Neuronal stem cell (in vitro differentiated cells): ENCODE measurements around the gene ARTN.

ENCODE experiments used
- DNase-seq: peaks from one replicate; pipeline ENCODE4 v3.0.0-alpha.2; 2013; ENCODE audit warnings: low spot score
- H2AFZ ChIP-seq: one replicate; pipeline ENCODE4 v1.6.1; 2013; ENCODE audit warnings: mild to moderate bottlenecking, low read length, inconsistent platforms
- H2AK5ac ChIP-seq: 2 replicates; pipeline ENCODE4 v1.6.1; 2013; ENCODE audit warnings: low read depth, mild to moderate bottlenecking, inconsistent platforms, low read length, moderate library complexity, mixed read lengths
- H2BK120ac ChIP-seq: 2 replicates; pipeline ENCODE4 v1.6.1; 2013; ENCODE audit warnings: low read depth, mild to moderate bottlenecking, inconsistent platforms, low read length, moderate library complexity, mixed read lengths
- H2BK12ac ChIP-seq: one replicate; pipeline ENCODE4 v1.6.1; 2013; ENCODE audit warnings: low read length, inconsistent platforms
- H2BK15ac ChIP-seq: 2 replicates; pipeline ENCODE4 v1.6.1; 2013; ENCODE audit warnings: mild to moderate bottlenecking, low read length, inconsistent platforms, mixed read lengths
- H2BK5ac ChIP-seq: one replicate; pipeline ENCODE4 v1.6.1; 2013; ENCODE audit warnings: inconsistent platforms, mild to moderate bottlenecking, low read length, moderate library complexity
- H3K14ac ChIP-seq: one replicate; pipeline ENCODE4 v1.6.1; 2013; ENCODE audit warnings: low read length, inconsistent platforms
- H3K18ac ChIP-seq: 2 replicates; pipeline ENCODE4 v1.6.1; 2013; ENCODE audit warnings: low read length, inconsistent platforms
- H3K23ac ChIP-seq: 2 replicates; pipeline ENCODE4 v1.6.1; 2013; ENCODE audit warnings: low read depth, mild to moderate bottlenecking, mixed read lengths, low read length, inconsistent platforms; ENCODE audit not compliant: poor library complexity
- H3K27ac ChIP-seq: replicated peaks from 3 replicates; pipeline ENCODE4 v1.5.1; 2013; ENCODE audit warnings: low read length, inconsistent platforms
- H3K27me3 ChIP-seq, 3 experiments: 2 replicates each; pipeline ENCODE4 v1.6.1; 2013; ENCODE audit warnings: low read length in 3 of 3, mild to moderate bottlenecking in 2 of 3, inconsistent platforms in 1 of 3, low read depth in 1 of 3, mixed read lengths in 1 of 3, moderate library complexity in 1 of 3; ENCODE audit not compliant: control insufficient read depth in 3 of 3, insufficient read depth in 3 of 3
- H3K36me3 ChIP-seq, 2 donors: replicated peaks in 1 of 2; 2 replicates each; pipeline ENCODE4 v1.6.1; 2013; ENCODE audit warnings: low read length in 2 of 2; ENCODE audit not compliant: control insufficient read depth in 2 of 2, insufficient read depth in 2 of 2
- H3K4ac ChIP-seq: 2 replicates; pipeline ENCODE4 v1.6.1; 2013; ENCODE audit warnings: inconsistent platforms, mild to moderate bottlenecking, low read length, moderate library complexity
- H3K4me1 ChIP-seq, 2 donors: 1 replicate in 1 of 2; 2 replicates in 1 of 2; pipeline ENCODE4 v1.6.1; 2013; ENCODE audit warnings: low read length in 2 of 2, low read depth in 1 of 2; ENCODE audit not compliant: control insufficient read depth in 2 of 2, insufficient read depth in 1 of 2
- H3K4me2 ChIP-seq: one replicate; pipeline ENCODE4 v1.6.1; 2013; ENCODE audit warnings: mild to moderate bottlenecking, low read length, inconsistent platforms; ENCODE audit not compliant: insufficient read depth, poor library complexity, severe bottlenecking
- H3K4me3 ChIP-seq, 2 donors: 2 replicates each; pipeline ENCODE4 v1.5.1; 2013; ENCODE audit warnings: low read length in 2 of 2, mild to moderate bottlenecking in 2 of 2, inconsistent platforms in 1 of 2, moderate library complexity in 1 of 2
- H3K79me1 ChIP-seq: one replicate; pipeline ENCODE4 v1.6.1; 2013; ENCODE audit warnings: low read depth, mild to moderate bottlenecking, inconsistent platforms, low read length, moderate library complexity
- H3K9ac ChIP-seq: one replicate; pipeline ENCODE4 v1.6.1; 2013; ENCODE audit warnings: mild to moderate bottlenecking, low read depth, low read length, inconsistent platforms; ENCODE audit not compliant: poor library complexity
- H3K9me3 ChIP-seq, 2 donors: replicated peaks in 1 of 2; 2 replicates each; pipeline versions ENCODE3 to v1.6.1; 2013; ENCODE audit warnings: low read length in 2 of 2, mild to moderate bottlenecking in 2 of 2, inconsistent platforms in 1 of 2, low read depth in 1 of 2, mixed read lengths in 1 of 2, moderate library complexity in 1 of 2; ENCODE audit not compliant: control insufficient read depth in 2 of 2, insufficient read depth in 1 of 2
- H4K8ac ChIP-seq: one replicate; pipeline ENCODE4 v1.6.1; 2013; ENCODE audit warnings: low read depth, mild to moderate bottlenecking, inconsistent platforms, low read length, moderate library complexity
- H4K91ac ChIP-seq: one replicate; pipeline ENCODE4 v1.6.1; 2013; ENCODE audit warnings: low read length, low read depth, mild to moderate bottlenecking, inconsistent platforms; ENCODE audit not compliant: poor library complexity
- WGBS, 2 donors: extraction: QIAGEN DNeasy Blood & Tissue Kit; methylation state at CpG; one replicate each; pipeline ENCODE4 v1.1.7; 2013; ENCODE audit warnings: missing lambda C conversion rate in 2 of 2, mixed read lengths in 1 of 2; ENCODE audit not compliant: insufficient read length in 2 of 2, insufficient replicate concordance in 1 of 2; ENCODE audit errors: extremely low coverage in 2 of 2; 5-methylcytosine and 5-hydroxymethylcytosine counted together

ARTN gene

DNA sequence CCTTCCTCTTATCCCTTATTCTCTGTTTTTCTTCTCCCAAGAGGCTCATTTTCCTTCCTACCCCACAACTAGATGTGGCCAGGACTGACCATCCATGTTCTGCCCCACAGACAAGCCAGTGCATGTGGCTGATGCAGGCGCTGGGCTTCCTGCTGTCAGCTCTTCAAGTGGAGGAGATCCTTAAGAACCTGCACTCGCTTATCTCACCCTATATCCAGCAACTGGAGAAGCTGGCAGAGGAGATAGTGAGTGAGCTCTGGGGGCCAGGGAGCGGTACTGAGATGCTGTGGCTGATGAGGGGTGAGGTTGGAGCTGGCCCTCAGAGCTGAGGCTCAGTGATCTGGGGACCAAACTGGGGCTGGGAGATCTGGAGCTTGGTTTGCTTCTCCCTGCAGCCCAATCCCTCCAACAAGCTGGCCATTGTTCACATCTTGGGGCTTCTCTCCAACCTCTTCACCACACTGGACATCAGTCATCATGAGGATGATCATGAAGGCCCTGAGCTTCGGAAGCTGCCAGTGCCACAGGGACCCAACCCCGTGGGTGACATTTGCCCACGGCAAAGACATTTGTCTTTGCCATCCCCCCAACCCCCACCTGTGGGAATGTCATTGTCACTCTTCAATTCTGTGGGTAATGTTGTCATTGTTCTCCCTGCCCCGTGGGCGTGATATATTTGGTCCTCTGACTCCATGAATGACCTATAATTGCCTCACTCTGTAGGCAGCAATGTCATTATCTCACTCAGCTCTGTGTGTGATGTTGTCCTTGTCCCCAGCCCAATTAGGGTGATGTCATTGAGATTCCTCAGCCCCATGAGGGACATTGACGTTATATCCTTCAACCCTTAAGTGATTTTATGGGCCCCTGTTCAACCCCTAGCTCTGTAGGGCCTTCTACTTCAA is 25.0 kb downstream of the ARTN start:
- H3K27me3 ChIP-seq: no peaks in the 10 kb centered on the region
- no peaks in the 10 kb centered on the region for H3K4me1 ChIP-seq
- H2BK15ac ChIP-seq: no peak overlapping the region
- H3K9ac ChIP-seq: no peak overlapping the region
- H2AFZ ChIP-seq: no peak overlapping the region
- no peak overlapping the region for H3K4me2 ChIP-seq
- DNase-seq: no peak
- no peak overlapping the region for H3K27ac ChIP-seq
- H3K36me3 ChIP-seq: peaks cover 19 to 55% of the 10 kb centered on the region in 2 donors
- no peak overlapping the region for H3K4ac ChIP-seq
- H2BK120ac ChIP-seq: no peak overlapping the region
- no peak overlapping the region for H2BK12ac ChIP-seq
- H3K14ac ChIP-seq: no peak overlapping the region
- WGBS, 2 donors: no CpG with 5 or more reads among the region's 9 CpGs
- H3K4me3 ChIP-seq: no peak overlapping the region
- peaks cover 2% of the 10 kb centered on the region for H3K79me1 ChIP-seq
- no peak overlapping the region for H4K8ac ChIP-seq
- H3K23ac ChIP-seq: no peak overlapping the region
- H3K9me3 ChIP-seq: no peaks in the 10 kb centered on the region
- H2AK5ac ChIP-seq: no peak overlapping the region
- no peak overlapping the region for H4K91ac ChIP-seq
- no peak overlapping the region for H2BK5ac ChIP-seq
- no peak overlapping the region for H3K18ac ChIP-seq

DNA sequence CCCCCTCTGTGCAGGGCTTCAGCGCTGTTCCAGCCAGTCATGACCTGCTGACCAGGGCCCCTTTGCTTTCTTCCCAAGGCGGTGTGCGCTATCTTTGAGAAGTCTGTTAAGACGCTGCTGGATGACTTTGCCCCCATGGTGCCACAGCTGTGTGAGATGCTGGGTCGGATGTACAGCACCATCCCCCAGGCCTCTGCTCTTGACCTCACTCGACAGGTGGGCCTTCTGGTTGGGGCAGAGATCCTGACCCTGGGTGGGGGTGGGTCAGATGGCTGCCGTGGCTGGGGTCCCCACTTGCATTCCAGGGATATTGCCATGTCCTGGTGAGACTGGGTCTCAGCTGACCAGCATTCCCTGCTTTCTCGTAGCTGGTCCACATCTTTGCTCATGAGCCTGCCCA is 27.2 kb downstream of the ARTN start:
- Histone ChIP-seq H3K27ac (no peak overlapping the region), H4K91ac (no peak overlapping the region), H3K4ac (no peak overlapping the region), H3K79me1 (no peaks in the 10 kb centered on the region), H3K9me3 (no peaks in the 10 kb centered on the region), H3K4me3 (no peak overlapping the region), H4K8ac (no peak overlapping the region), H3K4me1 (no peaks in the 10 kb centered on the region), H3K9ac (no peak overlapping the region), H3K23ac (no peak overlapping the region), H2BK15ac (no peak overlapping the region), H2AFZ (no peak overlapping the region), H3K4me2 (no peak overlapping the region), H3K14ac (no peak overlapping the region), H2BK5ac (no peak overlapping the region), H2BK120ac (no peak overlapping the region), H2AK5ac (no peak overlapping the region), H3K18ac (no peak overlapping the region), H2BK12ac (no peak overlapping the region), H3K27me3 (no peaks in the 10 kb centered on the region), H3K36me3 (peaks cover 19 to 64% of the 10 kb centered on the region in 2 donors)
- no peak for DNase-seq
- WGBS, 2 donors: no CpG with 5 or more reads among the region's 8 CpGs

DNA sequence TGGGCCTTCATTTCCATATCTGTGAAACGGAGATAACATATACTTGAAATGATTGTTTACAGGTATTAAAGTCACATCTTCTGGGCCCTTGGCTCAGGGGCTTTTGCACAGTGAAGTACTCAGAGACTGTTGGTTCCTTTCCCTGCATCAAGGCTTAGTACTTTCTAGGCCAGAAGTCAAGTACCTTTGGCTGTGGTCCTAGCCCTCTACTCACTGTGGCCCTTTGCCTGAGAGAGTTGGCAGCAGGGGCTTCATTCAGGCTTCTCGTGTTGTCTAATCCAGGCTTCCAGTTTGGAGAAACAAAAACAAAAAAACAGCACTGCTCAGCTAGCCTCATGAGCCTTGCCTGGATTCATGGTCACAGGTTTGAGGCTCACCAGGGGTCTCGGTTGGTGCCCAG is 28.1 kb downstream of the ARTN start:
- H3K23ac ChIP-seq: no peak overlapping the region
- no peak overlapping the region for H2AFZ ChIP-seq
- H3K4me3 ChIP-seq: no peak overlapping the region
- H3K14ac ChIP-seq: no peak overlapping the region
- DNase-seq: no peak
- no peak overlapping the region for H2BK120ac ChIP-seq
- H3K18ac ChIP-seq: no peak overlapping the region
- no peaks in the 10 kb centered on the region for H3K4me1 ChIP-seq
- H2BK5ac ChIP-seq: no peak overlapping the region
- no CpG with 5 or more reads among the region's 3 CpGs for WGBS, 2 donors
- no peak overlapping the region for H3K9ac ChIP-seq
- H2BK12ac ChIP-seq: no peak overlapping the region
- H3K27me3 ChIP-seq: no peaks in the 10 kb centered on the region
- no peak overlapping the region for H2AK5ac ChIP-seq
- no peak overlapping the region for H3K4me2 ChIP-seq
- H3K36me3 ChIP-seq: peaks cover 18 to 60% of the 10 kb centered on the region in 2 donors
- no peak overlapping the region for H3K27ac ChIP-seq
- H3K4ac ChIP-seq: no peak overlapping the region
- no peak overlapping the region for H4K91ac ChIP-seq
- no peak overlapping the region for H4K8ac ChIP-seq
- no peaks in the 10 kb centered on the region for H3K9me3 ChIP-seq
- no peaks in the 10 kb centered on the region for H3K79me1 ChIP-seq
- no peak overlapping the region for H2BK15ac ChIP-seq

DNA sequence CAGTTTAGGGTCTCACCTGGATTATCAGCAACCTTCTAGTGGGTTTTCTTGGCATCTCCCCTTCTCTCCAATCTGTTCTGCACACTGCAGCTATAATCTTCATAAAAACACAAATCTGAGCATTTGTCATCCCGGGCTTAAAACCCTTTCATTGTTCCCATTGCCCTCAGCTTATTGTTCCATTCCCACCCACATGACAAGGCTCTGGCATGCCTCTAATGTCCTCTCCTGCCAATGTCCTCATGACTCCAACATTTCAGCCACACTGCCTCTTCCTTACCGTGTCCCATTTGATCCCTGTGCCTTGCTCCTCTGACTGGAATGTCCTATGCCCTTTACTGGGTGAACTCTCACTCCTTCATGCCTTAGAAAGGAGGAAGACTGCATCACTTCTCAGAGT is 28.7 kb downstream of the ARTN start:
- Histone ChIP-seq H2AK5ac (no peak overlapping the region), H3K9ac (no peak overlapping the region), H3K4me2 (no peak overlapping the region), H3K14ac (no peak overlapping the region), H3K23ac (no peak overlapping the region), H3K36me3 (peaks cover 15 to 57% of the 10 kb centered on the region in 2 donors), H3K18ac (no peak overlapping the region), H4K91ac (no peak overlapping the region), H3K4me1 (no peaks in the 10 kb centered on the region), H3K9me3 (no peaks in the 10 kb centered on the region), H2BK15ac (no peak overlapping the region), H2BK120ac (no peak overlapping the region), H4K8ac (no peak overlapping the region), H3K27me3 (no peaks in the 10 kb centered on the region), H2AFZ (no peak overlapping the region), H2BK12ac (no peak overlapping the region), H3K4ac (no peak overlapping the region), H3K27ac (no peak overlapping the region), H3K4me3 (no peak overlapping the region), H3K79me1 (no peaks in the 10 kb centered on the region), H2BK5ac (no peak overlapping the region)
- WGBS, 2 donors: no CpG with 5 or more reads among the region's 2 CpGs
- DNase-seq: no peak
